Measurements from ENCODE around the gene SRGN.

- TF ChIP-seq MXI1 (conservative IDR thresholded peaks at IDR 0.05; ENCODE audit: poor library complexity, severe bottlenecking) (no peak), CTCF (IDR thresholded peaks at IDR 0.05; ENCODE audit: poor library complexity, severe bottlenecking) (no peak)
Measured at GRCh38 chr10:69107699-69108098, 19.8 kb downstream of the SRGN start.

Data from neural cell (in vitro differentiated cells).